ENCODE measurements around the gene VKORC1.

DNA sequence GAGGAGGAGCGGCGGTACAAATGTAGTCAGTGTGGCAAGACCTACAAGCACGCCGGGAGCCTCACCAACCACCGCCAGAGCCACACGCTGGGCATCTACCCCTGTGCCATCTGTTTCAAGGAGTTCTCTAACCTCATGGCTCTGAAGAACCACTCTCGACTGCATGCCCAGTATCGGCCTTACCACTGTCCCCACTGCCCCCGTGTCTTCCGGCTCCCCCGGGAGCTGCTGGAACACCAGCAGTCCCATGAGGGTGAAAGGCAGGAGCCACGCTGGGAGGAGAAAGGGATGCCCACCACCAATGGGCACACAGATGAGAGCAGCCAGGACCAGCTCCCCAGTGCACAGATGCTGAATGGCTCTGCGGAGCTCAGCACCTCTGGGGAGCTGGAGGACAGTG, 17.6 kb downstream of the VKORC1 start:
- TF ChIP-seq, protein P1, sequence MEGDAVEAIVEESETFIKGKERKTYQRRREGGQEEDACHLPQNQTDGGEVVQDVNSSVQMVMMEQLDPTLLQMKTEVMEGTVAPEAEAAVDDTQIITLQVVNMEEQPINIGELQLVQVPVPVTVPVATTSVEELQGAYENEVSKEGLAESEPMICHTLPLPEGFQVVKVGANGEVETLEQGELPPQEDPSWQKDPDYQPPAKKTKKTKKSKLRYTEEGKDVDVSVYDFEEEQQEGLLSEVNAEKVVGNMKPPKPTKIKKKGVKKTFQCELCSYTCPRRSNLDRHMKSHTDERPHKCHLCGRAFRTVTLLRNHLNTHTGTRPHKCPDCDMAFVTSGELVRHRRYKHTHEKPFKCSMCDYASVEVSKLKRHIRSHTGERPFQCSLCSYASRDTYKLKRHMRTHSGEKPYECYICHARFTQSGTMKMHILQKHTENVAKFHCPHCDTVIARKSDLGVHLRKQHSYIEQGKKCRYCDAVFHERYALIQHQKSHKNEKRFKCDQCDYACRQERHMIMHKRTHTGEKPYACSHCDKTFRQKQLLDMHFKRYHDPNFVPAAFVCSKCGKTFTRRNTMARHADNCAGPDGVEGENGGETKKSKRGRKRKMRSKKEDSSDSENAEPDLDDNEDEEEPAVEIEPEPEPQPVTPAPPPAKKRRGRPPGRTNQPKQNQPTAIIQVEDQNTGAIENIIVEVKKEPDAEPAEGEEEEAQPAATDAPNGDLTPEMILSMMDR (IDR thresholded peaks at IDR 0.05; ENCODE audit: low read depth, low read length, missing input control), result no peak
- TF ChIP-seq RAD21 (IDR thresholded peaks at IDR 0.05) (no peak), REST (IDR thresholded peaks at IDR 0.05) (no peak), TAF1 (conservative IDR thresholded peaks at IDR 0.05) (no peak)
- TF ChIP-seq, protein P2, sequence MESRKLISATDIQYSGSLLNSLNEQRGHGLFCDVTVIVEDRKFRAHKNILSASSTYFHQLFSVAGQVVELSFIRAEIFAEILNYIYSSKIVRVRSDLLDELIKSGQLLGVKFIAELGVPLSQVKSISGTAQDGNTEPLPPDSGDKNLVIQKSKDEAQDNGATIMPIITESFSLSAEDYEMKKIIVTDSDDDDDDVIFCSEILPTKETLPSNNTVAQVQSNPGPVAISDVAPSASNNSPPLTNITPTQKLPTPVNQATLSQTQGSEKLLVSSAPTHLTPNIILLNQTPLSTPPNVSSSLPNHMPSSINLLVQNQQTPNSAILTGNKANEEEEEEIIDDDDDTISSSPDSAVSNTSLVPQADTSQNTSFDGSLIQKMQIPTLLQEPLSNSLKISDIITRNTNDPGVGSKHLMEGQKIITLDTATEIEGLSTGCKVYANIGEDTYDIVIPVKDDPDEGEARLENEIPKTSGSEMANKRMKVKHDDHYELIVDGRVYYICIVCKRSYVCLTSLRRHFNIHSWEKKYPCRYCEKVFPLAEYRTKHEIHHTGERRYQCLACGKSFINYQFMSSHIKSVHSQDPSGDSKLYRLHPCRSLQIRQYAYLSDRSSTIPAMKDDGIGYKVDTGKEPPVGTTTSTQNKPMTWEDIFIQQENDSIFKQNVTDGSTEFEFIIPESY (IDR thresholded peaks at IDR 0.05), result no peak

Measured in liver (tissue), 3 donors.